GM19043 (cell line): Measurements from ENCODE around the gene ZC3H7A.
A peak's percentile ranks its signal among the peaks of the same experiment; 100 is the strongest.
"Not testable (repeated sequence)": the region's sequence is repeated elsewhere in the genome, so short reads cannot be mapped to it uniquely, and the experiment has no call there.

ENCODE experiments used
- ATAC-seq: cut with Tn5 transposase; IDR thresholded peaks from one replicate; pipeline ENCODE4 v1.9.1; 2021; ENCODE audit warnings: low read depth; ENCODE audit not compliant: unreplicated experiment

The ZC3H7A gene

GRCh38 chr16:11797166-11797956, at the start of gene ZC3H7A:
TSS of gene ZC3H7A (minus strand) at chr16:11797258. CDS start at chr16:11782354, 14,904 bp downstream.
- ATAC-seq = peak; percentile 93

DNA sequence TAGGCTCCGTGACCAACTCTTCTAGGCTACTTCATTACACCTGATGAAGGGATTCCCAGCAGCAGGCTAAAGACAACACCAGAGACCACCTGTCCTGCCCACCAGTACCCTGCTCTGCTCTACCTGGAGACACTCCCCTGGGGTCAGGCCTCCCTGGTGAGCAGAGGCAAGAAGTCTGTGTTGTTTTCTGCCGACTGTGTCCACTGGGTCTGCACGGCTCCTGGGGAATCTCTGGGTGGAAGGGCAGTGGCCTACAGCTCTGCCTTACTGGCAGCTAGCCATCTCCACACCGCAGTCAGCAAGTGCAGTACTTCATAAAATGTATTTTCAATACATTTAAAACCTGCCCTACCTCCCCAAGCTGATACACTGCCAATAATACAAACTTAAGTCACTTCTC, 47.4 kb upstream of the ZC3H7A start:
- ATAC-seq = no peak

DNA sequence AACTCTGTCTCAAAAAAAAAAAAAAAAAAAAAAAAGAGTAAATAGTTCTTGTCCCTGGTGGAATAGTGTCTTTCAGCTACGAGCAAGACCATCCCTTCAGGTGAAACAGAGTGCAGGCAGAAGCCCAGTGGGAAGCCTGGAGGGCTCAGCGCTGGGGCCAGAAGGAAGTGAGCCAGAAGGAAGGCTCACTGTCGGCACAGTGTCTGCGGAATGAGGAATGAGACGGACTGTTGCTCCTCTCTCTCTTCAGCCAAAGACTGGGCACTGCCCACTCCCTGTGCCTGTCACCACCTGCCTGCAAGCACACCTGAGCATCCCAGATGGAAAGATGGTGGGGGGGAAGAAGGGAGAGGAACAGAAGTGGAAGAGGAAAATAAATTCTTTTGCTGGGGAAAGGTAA, 46.8 kb upstream of the ZC3H7A start:
- no peak for ATAC-seq

- ATAC-seq = no peak
Measured at GRCh38 chr16:11843206-11843605, 46.1 kb upstream of the ZC3H7A start.

DNA sequence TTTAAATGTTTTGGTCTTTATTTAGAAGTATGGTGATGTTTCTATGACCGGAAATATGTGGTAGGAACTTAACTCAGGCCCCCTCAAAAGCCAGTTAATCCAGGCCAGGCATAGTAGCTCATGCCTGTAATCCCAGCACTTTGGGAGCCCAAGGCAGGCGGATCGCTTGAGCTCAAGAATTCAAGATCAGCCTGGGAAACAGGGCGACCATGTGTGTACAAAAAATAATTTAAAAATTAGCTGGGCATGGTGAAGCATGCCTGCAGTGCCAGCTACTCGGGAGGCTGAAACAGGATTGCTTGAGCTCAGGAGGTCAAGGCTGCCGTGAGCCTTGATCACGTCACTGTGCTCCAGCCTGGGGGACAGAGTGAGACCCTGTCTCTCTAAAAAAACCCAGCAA, 44.0 kb upstream of the ZC3H7A start:
- ATAC-seq = no peak

GRCh38 chr16:11836650-11837244, 39.7 kb upstream of the ZC3H7A start:
- no peak for ATAC-seq

- no peak for ATAC-seq
Measured at GRCh38 chr16:11835891-11836649, 39.0 kb upstream of the ZC3H7A start.

DNA sequence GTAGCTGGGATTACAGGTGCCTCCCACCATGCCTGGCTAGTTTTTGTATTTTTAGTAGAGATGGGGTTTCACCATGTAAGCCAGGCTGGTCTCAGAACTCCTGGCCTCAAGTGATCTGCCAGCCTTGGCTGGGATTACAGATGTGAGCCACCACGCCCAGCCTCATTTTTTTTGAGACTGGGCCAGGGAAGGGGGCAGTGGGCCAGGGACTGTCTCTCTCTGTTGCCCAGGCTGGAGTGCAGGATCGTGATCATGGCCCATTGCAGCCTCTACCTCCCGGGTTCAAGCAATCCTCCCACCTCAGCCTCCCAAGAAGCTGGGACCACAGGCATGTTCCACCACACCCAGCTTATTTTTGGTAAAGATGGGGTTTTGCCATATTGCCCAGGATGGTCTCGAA, 38.3 kb upstream of the ZC3H7A start:
- no peak for ATAC-seq

GRCh38 chr16:11833951-11834695, 37.1 kb upstream of the ZC3H7A start:
- ATAC-seq = no peak

DNA sequence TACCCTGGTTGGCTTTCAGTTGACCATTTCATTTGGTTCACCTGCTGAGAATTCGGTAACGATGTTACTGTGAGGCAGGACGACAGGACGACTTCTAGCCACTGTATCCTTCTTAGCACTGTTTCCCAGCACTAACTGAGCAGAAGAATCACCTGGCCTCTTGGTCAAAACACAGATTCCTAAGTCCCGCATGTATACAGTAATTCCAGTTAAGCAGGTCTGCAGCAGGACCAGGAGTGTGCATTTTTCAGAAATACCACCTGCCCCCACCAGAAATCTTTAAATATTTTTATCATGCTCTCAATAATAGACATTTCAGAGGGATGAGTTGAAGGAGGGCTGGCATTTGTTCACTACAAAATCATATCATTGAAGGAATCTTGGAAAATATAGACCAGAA, 31.6 kb upstream of the ZC3H7A start:
- ATAC-seq = no peak

GRCh38 chr16:11825520-11826165, 28.6 kb upstream of the ZC3H7A start:
- not testable (repeated sequence) for ATAC-seq

DNA sequence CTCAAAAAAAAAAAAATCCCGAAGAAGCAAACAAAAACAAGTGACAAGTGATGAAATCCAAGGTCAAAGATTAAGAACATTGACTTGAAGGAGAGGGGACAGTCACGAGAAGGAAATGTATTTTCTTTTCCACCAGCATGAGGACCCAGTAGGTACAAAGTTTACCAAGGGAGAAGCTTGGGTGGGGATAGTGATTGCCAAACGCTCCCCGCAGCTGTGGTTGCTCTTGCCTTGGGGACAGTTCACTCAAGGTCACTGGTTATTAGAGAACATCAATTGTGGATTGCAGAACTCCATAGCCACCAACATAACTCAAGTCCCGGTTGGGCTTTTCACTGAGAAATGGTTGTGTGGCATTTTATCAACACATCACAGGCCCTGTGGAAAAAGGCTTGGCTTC, 27.3 kb upstream of the ZC3H7A start:
- no peak for ATAC-seq

DNA sequence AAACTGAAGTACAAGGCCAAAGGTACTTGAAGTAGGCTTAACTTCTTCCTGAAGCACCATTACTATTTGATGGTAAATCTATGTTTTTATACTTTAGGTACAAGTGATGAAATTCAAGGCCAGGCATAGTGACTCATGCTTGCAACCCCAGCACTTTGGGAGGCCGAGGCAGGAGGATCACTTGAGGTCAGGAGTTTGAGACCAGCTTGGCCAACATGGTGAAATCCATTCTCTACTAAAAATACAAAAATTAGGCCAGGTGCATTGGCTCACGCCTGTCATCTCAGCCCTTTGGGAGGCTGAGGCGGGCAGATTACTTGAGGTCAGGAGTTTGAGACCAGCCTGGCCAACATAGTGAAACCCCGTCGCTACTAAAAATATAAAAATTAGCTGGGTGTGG, 26.6 kb upstream of the ZC3H7A start:
- ATAC-seq = not testable (repeated sequence)

DNA sequence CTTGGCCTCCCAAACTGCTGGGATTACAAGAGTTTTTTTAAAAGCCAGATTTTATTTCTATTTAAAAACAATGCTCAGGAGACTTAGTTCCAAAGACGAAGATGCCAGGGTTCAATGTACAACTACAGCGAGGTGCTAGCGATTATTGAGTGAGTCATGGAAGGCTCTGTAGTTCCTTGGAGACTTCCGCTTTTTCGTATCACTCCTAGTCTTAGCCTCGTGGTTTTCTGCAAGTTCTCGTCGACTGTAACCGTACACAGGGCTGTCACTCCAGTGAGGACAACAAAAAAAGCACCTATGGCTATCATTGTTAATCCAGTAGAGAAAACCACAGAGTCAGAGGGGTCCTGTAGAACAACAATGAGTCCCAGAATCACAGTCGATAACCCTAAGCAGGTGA, 22.7 kb upstream of the ZC3H7A start:
- no peak for ATAC-seq

DNA sequence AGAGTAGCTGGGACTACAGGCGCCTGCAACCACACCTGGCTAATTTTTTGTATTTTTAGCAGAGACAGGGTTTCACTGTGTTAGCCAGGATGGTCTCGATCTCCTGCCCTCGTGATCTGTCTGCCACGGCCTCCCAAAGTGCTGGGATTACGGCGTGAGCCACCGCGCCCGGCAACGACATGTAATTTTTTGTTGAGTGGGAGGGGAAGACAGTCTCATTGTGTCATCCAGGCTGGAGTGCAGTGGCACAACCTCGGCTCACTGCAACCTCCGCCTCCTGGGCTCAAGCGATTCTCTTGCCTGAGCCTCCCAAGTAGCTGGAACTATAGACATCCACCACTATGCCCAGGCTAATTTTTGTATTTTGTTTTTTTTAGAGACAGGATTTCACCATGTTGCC, 21.9 kb upstream of the ZC3H7A start:
- not testable (repeated sequence) for ATAC-seq

DNA sequence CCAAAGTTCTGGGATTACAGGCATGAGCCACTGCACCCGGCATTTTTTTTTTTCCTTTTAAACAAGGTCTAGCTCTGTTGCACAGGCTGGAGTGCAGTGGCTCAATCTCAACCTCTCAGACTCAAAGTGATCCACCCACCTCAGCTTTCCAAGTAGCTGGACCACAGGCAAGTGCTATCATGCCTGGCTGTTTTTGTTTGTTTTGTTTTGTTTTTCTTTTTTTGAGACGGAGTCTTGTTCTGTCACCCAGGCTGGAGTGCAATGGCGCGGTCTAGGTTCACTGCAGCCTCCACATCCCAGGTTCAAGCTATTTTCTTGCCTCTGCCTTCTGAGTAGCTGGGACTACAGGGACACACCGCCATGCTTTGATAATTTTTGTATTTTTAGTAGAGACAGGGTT, 19.1 kb upstream of the ZC3H7A start:
- ATAC-seq = no peak

DNA sequence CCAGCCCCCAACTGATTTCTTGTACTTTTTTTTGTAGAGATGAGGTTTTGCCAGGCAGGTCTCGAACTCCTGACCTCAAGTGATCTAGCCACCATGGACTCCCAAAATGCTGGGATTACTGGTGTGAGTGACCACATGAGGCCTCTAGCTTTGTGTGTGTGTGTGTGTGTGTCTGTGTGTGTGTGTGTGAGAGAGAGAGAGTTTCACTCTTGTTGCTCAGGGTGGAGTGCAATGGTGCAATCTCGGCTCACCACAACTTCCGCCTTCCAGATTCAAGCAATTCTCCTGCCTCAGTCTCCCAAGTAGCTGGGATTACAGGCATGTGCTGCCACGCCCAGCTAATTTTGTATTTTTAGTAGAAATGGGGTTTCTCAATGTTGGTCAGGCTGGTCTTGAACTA, 17.7 kb upstream of the ZC3H7A start:
- not testable (repeated sequence) for ATAC-seq

- ATAC-seq = no peak
Measured at GRCh38 chr16:11806721-11807120, 9.7 kb upstream of the ZC3H7A start.

DNA sequence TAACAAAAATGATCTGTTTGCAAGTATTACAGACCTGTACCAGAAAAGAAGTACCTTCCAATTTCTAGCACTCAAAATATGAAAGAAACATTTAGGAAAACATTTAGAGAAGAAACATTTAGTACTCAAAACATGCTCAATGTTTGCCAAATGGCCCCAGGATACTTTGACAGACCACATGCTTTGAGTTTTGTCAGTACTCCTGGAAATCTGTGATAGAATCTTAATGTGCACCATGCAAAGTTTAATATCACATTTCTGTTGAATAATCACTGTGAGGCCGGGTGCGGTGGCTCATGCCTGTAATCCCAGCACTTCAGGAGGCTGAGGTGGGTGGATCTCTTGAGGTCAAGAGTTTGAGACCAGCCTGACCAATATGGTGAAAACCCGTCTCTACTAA, 8.5 kb upstream of the ZC3H7A start:
- ATAC-seq = no peak

DNA sequence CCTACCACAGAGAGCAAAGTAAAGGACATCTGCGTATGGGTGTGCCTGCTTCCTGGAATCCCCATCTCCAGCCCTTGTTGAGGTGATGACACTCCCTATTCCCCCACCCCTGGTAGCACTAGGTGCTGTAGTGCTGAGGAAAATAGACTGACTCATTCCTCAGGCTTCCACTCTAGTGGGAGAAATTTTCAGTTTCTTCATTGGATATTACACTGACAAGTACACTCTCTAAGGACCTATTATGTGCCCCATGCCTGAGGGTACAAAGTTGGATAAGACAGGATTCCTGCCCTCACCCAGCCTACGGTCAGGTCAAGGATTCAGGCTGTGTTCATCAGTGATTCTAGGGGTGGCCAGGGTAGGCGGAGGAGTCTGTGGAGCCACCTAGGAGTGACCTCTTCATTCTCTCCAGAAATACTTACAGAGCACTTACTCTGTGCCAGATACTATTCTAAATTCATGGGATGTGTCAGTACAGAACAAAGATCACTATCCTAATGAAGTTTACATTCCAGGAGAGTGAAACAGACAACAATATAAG, 4.5 kb upstream of the ZC3H7A start:
- no peak for ATAC-seq
